ENCODE data around the gene APEH.

DNA sequence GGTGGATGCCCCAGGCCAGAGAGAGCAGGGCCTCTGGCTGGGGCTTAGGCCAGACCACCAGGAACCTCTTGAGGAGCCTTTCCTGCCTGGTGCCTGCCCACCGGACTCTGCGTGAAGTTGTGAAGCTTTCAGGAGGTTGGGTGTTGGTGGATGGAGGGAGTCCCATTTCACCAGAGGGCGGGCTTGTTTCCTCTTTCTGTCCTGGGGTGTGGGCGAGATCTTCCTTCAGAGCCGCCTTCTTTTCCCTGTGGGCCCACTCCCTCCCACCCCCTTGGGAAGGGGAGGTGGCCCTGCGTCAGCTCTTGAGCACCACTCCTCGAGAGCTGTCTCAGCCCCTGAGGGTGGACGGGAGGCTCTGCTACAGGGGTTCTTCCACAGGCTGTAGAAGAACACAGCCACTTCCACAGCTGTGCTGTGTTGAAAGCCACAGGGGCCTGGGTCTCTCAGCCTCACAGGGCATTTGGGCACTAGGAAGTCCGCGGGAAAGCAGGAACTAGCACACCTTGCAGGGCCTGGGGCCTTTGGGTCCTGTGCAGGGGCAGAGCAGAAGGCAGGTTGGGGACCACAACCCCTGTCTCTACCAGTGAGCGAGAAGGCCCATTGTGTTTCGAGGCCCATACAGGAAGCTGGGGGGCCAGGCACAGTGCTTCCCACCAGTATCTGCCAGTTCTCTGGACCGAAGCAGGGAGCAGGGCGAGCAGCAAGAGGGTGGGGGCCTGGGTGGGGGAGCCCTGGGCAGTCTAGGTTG is 43.2 kb downstream of the APEH start:
- TF ChIP-seq, protein P1, sequence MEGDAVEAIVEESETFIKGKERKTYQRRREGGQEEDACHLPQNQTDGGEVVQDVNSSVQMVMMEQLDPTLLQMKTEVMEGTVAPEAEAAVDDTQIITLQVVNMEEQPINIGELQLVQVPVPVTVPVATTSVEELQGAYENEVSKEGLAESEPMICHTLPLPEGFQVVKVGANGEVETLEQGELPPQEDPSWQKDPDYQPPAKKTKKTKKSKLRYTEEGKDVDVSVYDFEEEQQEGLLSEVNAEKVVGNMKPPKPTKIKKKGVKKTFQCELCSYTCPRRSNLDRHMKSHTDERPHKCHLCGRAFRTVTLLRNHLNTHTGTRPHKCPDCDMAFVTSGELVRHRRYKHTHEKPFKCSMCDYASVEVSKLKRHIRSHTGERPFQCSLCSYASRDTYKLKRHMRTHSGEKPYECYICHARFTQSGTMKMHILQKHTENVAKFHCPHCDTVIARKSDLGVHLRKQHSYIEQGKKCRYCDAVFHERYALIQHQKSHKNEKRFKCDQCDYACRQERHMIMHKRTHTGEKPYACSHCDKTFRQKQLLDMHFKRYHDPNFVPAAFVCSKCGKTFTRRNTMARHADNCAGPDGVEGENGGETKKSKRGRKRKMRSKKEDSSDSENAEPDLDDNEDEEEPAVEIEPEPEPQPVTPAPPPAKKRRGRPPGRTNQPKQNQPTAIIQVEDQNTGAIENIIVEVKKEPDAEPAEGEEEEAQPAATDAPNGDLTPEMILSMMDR (IDR thresholded peaks at IDR 0.05; ENCODE audit: insufficient read depth, low read depth, low read length) = no peak
- TF ChIP-seq EZH2 (IDR thresholded peaks at IDR 0.05; ENCODE audit: insufficient read depth, low read length) = no peak

All from astrocyte (in vitro differentiated cells and primary cell).